ENCODE results near the gene NCAPG2.
"Not testable (repeated sequence)": the region's sequence is repeated elsewhere in the genome, so short reads cannot be mapped to it uniquely, and the experiment has no call there.

The NCAPG2 gene

DNA sequence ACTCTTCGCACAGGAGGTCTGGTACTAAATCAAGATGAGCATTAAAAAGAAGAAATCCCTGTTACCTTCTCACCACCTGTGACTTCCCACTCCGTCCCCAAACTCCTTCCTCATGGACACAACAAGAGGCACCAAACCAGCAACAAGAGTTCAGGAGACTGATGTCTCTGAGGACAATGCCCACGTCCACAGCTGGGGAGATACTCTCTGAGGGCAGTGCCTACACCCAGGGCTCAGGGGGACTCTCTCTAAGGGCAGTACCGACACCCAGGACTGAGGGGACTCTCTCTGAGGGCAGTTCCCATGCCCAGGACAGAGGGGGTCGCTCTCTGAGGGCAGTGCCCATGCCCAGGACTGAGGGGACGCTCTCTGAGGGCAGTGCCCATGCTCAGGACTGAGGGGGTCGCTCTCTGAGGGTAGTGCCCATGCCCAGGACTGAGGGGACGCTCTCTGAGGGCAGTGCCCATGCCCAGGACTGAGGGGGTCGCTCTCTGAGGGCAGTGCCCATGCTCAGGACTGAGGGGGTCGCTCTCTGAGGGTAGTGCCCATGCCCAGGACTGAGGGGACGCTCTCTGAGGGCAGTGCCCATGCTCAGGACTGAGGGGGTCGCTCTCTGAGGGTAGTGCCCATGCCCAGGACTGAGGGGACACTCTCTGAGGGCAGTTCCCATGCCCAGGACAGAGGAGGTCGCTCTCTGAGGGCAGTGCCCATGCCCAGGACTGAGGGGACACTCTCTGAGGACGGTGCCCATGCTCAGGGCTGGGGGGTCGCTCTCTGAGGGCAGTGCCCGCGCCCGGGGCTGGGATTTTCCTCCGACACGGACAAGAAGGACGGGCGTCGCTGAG, 703 bp downstream of the NCAPG2 start:
- not testable (repeated sequence) for DNase-seq

DNA sequence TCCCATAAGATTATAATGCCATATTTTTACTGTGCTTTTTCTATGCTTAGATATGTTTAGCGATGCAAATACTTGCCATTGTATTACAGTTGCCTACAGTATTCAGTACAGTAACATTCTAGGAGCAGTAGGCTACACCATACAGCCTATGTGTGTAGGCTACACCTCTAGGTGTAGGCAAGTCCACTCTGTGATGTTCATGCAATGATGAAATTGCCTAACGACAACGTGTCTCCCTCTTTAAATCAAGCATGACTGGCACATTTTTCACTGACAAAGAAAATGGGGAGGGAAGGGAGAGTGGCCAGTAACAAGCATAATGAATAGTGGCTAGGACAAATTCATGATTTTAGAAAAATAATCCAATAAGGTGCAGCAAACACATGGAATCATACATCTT, 1.7 kb downstream of the NCAPG2 start:
- DNase-seq, result no peak

DNA sequence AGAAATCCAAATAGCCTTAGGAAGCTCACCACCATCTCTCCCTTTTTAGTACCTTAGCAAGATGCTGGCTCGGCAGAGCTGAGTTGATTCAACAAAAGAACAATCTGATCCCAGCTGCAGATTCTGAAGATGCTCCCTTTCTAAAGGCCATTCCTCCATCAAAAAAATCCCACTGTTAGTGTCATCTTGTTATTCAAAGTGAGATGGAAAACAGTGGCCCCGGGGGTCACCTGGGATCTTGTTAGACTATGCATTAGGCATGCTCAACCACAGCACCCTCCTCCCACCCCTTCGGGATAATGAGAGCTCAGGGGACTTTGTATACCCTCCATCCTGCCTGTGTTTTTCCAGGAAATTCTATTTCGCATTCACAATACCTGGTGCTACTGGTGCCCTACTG, 2.4 kb downstream of the NCAPG2 start:
- DNase-seq, result no peak

DNA sequence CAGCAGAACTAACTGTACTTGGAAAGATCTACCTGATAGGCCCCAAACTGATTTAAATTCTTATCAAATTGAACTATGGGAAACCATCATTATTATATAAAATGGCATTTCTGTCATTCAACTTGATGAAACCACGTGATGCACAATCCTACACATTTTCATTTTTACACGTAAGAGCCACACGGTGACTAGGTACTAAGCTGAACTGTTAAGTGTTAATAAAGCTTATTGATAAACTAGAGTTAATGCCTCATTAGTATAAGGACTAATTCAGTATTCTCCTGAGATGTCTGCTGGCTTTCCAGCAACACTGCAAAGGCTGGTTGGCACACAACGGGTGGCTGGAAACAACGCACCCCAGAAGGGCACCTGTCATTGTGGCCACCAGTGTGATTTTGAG, 4.6 kb downstream of the NCAPG2 start:
- no peak for DNase-seq

DNA sequence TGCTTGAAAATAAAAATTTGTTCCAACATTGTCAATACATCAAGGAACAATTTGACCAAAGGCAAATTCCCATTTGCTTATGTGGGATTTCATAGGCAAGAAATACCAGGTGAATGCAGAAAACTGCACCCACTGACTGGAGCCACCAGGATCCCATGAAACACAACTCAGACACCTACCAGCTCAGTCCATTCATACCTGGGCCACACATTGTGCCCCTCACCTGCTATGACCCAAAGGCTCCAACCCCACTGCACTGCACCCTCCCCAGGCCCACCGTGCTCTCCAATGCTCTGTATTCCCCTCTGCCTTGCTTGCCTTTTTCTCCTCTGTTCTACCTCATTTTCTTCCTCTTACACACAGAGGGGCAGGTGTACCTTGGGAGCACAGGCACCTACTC, 5.3 kb downstream of the NCAPG2 start:
- no peak for DNase-seq

- DNase-seq, result no peak
These were observed 5.9 kb downstream of the NCAPG2 start for GRCh38 chr7:158698657-158699195.

- DNase-seq, result not testable (repeated sequence)
These were observed 7.0 kb downstream of the NCAPG2 start for GRCh38 chr7:158697597-158697996.

GRCh38 chr7:158695726-158696452, 8.7 kb downstream of the NCAPG2 start:
- DNase-seq, result no peak

DNA sequence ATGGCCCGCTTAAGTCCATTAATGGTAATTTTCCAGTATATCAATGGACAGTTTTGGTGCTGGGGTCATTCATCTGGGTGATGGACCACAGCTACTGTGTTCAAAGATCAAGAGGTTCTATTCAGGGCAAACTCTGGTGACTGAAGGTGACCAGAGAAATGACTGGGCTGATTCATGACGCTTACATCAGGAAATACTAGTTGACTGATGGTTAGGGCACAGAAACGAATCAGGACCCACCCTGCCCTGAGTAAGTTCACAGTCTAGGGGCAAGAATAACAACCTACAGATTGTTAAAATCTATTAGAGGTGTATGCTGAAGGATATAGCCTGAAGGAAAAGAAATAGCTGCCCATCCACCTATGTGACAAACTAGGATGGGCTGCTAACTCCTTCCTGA, 9.5 kb downstream of the NCAPG2 start:
- DNase-seq, result no peak

GRCh38 chr7:158694650-158695049, 10.0 kb downstream of the NCAPG2 start:
- DNase-seq, result no peak

GRCh38 chr7:158689488-158689887, 15.1 kb downstream of the NCAPG2 start:
- DNase-seq, result no peak

- no peak for DNase-seq
These were observed 17.2 kb downstream of the NCAPG2 start for GRCh38 chr7:158687406-158687805.

GRCh38 chr7:158685693-158686092, 18.9 kb downstream of the NCAPG2 start:
- no peak for DNase-seq

GRCh38 chr7:158684329-158684728, 20.3 kb downstream of the NCAPG2 start:
- DNase-seq, result no peak

DNA sequence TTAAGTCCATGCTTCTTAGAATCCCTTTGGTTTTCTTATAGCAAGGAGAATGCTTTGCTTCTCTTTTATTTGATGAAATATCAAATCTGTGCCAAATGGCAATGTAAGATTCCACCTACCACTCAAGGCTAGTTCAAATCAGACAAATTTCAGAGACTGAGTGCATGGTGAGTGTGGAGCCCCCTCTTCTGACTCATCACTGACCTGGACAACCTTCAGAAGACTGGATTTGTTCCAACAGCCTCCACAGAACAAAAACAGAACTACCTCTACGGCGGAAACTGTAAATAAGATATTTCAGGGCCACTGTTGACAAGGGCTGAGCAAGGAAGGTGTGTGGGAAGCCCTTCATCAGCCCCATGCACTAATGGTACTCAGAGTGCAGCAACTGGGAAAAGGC, 21.1 kb downstream of the NCAPG2 start:
- DNase-seq, result no peak

GRCh38 chr7:158682456-158682855, 22.1 kb downstream of the NCAPG2 start:
- DNase-seq, result no peak

DNA sequence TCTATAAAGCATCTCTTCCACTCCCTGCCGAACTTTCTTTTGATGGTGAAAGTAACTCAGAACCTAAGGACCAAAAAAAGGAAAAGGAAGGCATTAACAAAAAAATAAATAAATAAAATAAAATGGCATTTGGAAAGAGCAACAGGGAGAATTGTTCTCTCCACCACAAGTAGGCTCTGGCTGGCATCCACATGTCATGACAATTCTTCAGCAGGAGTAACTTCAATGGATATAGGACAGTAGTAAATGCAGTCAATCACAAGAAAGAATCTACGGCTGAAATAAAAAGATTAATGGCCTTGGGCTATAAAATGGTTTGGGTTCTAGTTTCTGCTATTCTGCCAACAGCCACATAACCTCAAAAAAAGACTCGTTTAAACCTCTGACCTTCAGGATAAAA, 23.9 kb downstream of the NCAPG2 start:
- DNase-seq, result no peak

DNA sequence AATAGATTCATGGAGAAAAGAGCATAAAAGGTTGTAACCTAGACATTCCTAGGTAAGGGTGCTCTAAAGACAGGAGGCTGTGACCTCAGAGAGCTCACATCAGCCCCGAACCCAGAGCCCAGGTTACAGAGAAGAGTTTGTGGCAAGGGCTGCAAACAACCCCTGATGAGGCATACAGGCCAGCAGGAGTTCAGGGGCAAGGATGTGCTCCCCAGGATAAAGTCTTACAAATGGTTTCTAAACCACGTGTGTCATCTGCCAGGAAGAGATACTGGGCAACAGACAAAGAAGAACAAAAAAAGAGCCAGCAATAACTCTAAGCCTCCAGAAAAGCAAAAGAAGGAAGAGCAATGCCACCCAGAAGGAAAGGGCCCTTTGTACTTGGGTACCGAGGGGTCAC, 27.7 kb downstream of the NCAPG2 start:
- no peak for DNase-seq

- DNase-seq, result no peak
These were observed 28.3 kb downstream of the NCAPG2 start for GRCh38 chr7:158676171-158676840.

DNA sequence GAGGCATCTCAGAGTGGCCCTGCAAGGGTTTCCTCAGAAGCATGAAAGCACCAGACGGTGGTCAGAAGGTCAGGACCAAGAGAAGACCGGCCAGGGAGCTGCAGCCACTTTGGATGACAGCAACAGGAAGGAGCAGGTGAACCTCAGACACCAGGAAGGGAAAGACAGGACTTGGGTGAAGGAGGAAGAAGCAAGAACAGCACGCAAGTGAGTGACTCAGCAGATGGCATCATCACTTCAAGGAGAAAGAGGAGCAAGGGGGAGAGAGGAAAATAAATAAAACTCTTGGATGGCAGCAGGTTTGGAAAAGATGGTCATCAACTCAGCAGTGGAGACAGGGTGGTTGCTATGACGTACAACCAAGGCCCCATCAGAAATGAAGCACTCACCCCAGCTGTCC, 31.6 kb downstream of the NCAPG2 start:
- no peak for DNase-seq

GRCh38 chr7:158668086-158668485, 36.5 kb downstream of the NCAPG2 start:
- DNase-seq, result not testable (repeated sequence)

GRCh38 chr7:158666966-158667678, 37.5 kb downstream of the NCAPG2 start:
- DNase-seq, result not testable (repeated sequence)

DNA sequence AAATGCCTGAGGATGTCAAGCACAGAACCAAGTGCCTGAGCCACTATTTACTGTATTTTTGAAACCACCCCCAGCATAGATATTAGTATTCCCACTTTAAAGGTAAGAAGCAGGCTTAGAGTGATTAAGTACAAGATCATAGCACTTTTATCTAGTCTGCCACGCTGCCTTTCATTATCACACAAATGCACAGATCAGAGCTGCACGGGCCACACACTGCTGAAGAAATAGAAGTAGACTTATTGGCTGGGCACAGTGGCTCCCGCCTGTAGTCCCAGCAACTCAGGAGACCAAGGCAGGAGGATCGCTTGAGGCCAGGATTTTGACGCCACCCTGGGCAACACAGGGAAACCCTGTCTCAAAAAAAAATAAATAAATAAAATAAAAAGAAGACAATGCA, 38.2 kb downstream of the NCAPG2 start:
- no peak for DNase-seq

Measured in right forelimb (tissue), 1 donor.